GM06990 (cell line): ENCODE data around the gene PARS2.

ENCODE experiments used
- DNase-seq: peaks from one replicate; pipeline ENCODE4 v3.0.0-alpha.2; 2011; ENCODE audit not compliant: insufficient read length; ENCODE audit errors: extremely low read depth
- H3K27me3 ChIP-seq: replicated peaks from 2 replicates; pipeline ENCODE4 v1.6.0; 2011; ENCODE audit warnings: low read length; ENCODE audit not compliant: control insufficient read depth, insufficient read depth
- H3K36me3 ChIP-seq: 2 replicates; pipeline ENCODE4 v1.5.1; 2011; ENCODE audit warnings: low read length; ENCODE audit not compliant: control insufficient read depth, insufficient read depth
- H3K4me3 ChIP-seq: replicated peaks from 2 replicates; pipeline ENCODE4 v1.5.1; 2011; ENCODE audit warnings: low read depth, mild to moderate bottlenecking, control low read depth, low read length
- TF ChIP-seq, protein P1 (sequence below): IDR thresholded peaks from 2 replicates; pipeline ENCODE4 v1.5.1; 2011; ENCODE audit warnings: low read length, control low read depth, mild to moderate bottlenecking, inconsistent platforms; ENCODE audit not compliant: insufficient read depth, poor library complexity, severe bottlenecking

The PARS2 gene

DNA sequence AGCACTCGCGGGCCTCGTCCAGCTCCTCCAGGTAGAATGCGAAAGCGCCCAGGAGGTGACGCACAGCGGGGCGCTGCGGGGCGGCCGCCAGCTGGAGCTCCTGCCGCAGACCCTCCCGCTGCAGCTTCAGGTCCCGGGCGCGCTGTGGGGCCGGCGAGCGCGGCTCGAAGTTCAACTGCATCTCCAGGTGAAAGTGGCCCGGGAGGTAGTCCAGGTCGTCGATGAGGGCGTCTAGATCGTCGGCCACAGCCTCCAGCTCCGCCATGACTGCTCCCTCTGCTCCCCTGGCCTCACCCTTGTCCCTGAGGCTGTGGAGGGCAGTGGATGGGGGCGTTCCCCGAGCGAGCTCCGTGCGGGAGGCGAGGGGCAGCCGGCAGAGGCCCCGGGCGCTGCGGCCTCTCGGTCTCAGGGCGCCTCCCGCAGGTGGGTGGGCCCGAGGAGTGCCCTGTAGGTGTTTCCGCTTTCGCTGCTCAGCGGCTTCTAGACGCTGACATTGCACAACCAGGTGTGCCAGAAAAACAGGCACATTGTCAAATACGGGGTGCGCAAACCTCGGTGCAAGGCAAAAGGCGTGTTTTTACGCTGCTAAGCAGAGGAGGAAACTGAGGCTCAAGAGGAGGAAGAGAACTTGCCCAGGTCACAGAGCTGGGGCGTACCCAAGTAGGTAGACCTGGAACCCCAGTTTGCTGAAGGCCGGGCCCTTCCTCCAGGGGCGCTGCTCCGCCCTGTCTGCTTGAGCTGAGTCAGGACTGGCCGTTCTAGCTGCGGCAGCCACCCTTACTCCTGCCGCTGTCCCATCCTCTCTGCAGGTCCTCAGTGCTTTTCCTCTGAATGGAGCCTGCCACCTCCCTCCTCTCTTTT lies 36.8 kb upstream of the PARS2 start, which contains the start of gene TTC22:
TSS of gene TTC22 (minus strand) at position 425 of the 861 bp plus-strand sequence. CDS start at position 265, 160 bp downstream.
- TF ChIP-seq, protein P1, sequence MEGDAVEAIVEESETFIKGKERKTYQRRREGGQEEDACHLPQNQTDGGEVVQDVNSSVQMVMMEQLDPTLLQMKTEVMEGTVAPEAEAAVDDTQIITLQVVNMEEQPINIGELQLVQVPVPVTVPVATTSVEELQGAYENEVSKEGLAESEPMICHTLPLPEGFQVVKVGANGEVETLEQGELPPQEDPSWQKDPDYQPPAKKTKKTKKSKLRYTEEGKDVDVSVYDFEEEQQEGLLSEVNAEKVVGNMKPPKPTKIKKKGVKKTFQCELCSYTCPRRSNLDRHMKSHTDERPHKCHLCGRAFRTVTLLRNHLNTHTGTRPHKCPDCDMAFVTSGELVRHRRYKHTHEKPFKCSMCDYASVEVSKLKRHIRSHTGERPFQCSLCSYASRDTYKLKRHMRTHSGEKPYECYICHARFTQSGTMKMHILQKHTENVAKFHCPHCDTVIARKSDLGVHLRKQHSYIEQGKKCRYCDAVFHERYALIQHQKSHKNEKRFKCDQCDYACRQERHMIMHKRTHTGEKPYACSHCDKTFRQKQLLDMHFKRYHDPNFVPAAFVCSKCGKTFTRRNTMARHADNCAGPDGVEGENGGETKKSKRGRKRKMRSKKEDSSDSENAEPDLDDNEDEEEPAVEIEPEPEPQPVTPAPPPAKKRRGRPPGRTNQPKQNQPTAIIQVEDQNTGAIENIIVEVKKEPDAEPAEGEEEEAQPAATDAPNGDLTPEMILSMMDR, result peak; percentile 82
- peak within 1 kb of the TSS; percentile 68 for H3K4me3 ChIP-seq
- peak; percentile 78 for DNase-seq
- H3K27me3 ChIP-seq, result no peaks in the 10 kb centered on the region
- H3K36me3 ChIP-seq, result no peaks in the 10 kb centered on the region

DNA sequence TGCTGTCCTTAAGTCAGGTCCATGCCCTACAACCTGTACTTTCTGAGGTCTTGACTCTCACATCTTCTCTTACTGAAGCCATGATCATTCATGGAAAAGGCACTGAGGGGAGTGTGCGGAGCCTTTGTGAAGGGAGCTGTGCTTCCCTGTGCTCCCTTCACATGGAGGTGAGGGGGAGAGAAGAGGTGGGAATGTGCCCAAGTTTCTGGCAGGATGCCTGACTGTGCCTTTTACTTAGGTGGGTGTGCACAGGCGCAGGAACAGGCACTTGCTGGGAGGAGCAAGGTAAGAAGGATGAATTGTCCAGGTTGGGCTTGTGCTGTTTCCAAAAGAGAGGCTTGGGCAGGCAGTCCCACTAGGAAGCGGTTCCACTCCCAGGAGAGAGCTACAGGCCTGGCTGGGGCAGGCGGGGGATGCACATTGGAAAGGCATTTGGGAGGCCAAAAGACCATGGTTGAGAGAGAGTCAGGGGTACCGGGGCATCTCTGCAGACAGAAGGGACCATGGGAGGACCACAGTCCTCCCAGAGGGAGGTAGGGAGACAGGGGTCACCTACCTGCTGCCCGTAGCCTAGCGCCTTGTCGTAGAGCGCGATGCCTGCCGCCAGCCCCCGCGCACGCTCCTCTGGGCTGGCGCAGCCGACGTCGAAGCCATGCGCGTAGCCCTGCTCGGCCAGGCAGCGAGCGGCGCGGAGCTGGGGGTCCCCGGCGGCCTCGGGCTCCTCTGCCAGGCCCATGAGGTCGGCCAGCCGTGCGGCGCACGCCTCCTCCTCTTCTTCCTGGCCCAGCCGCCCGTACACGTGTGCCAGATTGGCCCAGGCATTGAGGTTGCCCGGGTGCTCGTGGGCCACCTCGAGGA lies 35.9 kb upstream of the PARS2 start:
- Histone ChIP-seq H3K27me3 (no peaks in the 10 kb centered on the region), H3K4me3 (peak overlapping the region; percentile 68), H3K36me3 (no peaks in the 10 kb centered on the region)
- DNase-seq, result no peak
- TF ChIP-seq, protein P1, result no peak

DNA sequence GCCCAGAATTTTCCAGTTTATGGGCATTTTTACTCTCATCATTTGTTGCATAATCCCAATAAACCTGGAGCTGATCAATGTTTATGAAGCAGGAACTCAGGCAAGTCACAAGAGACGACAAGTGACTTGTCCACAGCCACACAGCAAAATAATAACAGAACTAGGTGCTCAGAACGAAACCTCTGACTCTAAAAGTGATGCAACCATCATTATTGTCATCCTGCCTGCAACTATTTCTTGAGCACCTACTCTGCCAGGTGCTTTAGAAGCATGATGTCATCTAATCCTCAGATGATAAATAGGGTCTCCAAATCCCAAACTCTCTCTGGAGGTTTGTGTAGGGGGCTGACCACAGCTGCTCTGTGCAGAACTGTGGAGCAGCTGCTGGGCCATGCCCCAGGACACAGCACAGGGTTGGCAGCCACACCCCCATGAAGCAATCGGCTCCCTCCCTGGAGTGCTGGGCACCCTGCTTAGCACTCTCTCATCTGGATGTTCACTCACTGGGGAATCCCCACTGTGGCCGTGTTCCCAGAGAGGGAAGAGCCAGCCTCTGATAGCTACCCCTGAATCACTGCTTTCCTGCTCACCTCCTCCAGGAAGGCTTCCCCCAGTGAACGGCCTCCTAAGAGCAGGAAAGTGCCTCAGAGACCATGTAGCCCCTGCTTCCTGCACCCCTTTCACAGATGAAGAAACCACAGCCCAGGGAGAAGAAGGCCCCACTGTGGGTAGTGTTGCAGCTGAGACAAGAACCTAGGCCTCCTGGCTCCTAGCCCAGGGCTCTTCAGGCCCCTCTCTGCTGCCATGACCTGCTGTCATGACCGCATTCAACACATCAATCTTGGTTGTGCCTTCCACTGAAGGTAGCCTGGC lies 34.7 kb upstream of the PARS2 start:
- TF ChIP-seq, protein P1, result no peak
- H3K27me3 ChIP-seq, result no peaks in the 10 kb centered on the region

DNA sequence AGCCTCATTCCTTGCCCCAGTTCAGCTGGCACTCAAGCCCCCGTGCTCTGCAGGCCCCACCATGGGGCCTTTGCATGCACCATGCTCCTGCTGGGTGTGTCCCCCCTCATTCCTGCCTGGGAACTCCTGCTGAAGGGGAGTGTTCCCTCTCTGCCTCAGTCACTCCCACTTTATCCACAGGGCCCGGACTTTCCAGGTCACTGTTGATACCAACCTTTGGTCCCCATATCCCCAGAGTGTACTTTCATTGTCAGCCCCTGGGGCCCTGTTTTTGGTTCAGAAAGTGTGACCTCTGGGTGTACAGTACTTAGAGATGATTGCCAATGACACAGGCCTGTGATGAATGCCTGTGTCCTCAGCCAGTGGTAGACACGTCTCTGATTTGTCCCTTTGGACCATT lies 33.9 kb upstream of the PARS2 start:
- no peaks in the 10 kb centered on the region for H3K27me3 ChIP-seq
- no peaks in the 10 kb centered on the region for H3K36me3 ChIP-seq

More for the DNA sequence above, 34.7 kb upstream of the PARS2 start:
- peak; percentile 73 for DNase-seq
- Histone ChIP-seq H3K4me3 (no peak overlapping the region; the same call in 1 of the 2 replicates), H3K36me3 (no peaks in the 10 kb centered on the region)

More for the DNA sequence above, 33.9 kb upstream of the PARS2 start:
- DNase-seq, result no peak
- TF ChIP-seq, protein P1, result no peak
- no peak overlapping the region for H3K4me3 ChIP-seq
